HG02588 (cell line): ENCODE results near the gene ATP6V0A1.
"Not testable (repeated sequence)": the region's sequence is repeated elsewhere in the genome, so short reads cannot be mapped to it uniquely, and the experiment has no call there.

Experiments used
- ATAC-seq: cut with Tn5 transposase; IDR thresholded peaks from one replicate; pipeline ENCODE4 v1.9.1; 2021; ENCODE audit warnings: mild to moderate bottlenecking, moderate library complexity; ENCODE audit not compliant: unreplicated experiment

The ATP6V0A1 gene

DNA sequence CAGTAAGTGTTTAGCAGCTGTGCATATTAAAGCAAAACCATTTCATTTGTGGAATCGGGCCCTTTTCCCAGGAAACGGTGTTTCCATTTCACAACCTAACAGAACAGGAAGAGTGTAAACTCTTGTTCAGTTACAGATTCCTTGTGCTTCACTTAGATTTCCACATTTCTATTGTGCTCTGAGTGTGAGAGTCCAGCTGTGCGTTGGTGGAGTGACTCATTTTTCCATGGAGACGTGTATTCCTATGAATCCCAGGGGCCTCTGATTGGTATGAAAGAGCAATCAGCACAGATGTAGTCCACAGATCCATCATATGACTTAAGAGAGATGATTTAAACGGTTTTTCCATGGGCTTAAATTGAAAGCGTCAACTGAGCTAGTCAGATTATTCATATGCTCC, 22.3 kb upstream of the ATP6V0A1 start:
- ATAC-seq = no peak

DNA sequence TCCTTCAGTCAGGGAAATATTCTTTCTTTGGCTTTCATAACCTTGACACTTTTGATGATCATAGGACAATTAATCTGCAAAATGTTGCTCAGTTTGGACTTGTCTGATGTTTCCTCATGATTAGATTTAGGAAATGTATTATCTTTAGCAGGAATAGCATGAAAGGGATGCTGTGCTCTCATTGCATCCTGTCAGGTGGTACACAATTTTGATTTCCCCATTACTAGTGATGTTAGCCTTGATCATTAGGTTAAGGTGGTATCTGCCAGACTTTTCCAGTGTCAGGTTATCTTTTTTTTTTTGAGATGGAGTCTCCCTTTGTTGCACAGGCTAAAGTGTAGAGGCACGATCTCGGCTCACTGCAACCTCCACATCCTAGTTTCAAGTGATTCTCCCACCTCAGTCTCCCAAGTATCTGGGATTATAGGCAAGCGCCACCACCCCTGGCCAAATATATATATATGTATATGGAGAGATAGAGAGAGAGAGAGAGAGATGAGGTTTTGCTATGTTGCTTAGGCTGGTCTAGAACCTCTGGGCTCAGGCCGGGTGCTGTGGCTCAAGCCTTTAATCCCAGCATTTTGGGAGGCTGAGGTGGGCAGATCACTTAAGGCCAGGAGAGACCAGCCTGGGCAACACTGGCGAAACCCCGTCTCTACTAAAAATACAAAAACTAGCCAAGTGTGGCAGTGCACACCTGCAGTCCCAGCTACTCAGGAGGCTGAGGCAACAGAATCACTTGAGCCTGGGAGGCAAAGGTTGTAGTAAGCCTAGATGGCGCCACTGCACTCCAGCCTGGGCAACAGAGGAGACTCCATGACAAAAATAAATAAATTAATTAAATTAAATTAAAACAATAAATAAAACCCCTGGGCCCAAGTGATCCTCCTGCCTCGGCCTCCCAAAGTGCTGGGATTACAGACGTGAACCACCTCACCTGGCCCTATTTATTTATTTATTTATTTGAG, 19.8 kb upstream of the ATP6V0A1 start:
- ATAC-seq = no peak

DNA sequence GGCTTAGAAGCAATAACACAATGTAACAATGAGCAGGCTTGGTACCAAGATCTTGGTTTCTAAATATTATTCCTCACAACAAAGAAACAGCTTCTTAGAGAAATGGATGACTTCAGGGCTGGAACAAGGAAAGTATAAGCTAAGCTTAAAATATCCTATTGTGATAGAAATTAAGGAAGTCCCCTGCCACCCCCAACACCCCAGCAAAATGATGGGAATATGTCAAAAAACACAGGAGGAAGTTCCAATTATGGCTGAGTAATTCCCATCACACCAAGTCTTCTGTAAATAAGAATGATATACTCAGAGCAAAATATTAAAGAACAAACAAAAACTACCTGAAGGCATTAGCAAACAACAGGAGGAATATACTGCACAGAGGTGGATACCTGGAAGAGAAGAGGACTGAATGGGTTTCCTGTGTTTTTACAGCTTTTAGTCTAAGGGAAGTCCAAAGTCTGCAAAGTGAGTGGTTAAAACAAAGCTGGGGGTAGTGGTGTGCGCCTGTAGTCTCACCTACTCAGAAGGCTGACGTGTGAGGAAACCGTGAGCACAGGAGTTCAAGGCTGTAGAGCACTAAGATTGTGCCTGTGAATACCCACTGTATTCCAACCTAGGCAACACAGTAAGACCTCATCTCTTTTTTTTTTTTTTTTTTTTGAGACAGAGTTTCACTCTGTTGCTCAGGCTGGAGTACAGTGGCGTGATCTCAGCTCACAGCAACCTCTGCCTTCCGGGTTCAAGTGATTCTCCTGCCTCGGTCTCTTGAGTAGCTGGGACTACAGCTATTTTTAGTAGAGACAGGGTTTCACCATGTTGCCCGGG, 17.1 kb upstream of the ATP6V0A1 start:
- no peak for ATAC-seq

DNA sequence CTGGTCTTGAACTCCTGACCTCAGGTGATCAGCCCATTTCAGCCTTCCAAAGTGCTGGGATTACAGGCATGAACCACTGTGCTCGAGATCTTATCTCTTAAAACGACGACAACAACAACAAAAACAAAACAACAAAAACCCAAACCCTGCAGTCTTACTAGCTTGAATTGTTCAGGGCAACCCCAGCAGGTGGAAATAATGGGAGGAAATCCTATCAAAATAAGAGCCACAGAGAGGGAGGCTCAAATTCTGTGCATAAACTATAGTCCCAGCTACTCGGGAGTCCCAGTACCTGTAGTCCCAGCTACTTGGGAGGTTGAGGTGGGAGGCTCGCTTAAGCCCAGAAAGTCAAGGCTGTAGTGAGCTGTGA, 16.5 kb upstream of the ATP6V0A1 start:
- no peak for ATAC-seq

DNA sequence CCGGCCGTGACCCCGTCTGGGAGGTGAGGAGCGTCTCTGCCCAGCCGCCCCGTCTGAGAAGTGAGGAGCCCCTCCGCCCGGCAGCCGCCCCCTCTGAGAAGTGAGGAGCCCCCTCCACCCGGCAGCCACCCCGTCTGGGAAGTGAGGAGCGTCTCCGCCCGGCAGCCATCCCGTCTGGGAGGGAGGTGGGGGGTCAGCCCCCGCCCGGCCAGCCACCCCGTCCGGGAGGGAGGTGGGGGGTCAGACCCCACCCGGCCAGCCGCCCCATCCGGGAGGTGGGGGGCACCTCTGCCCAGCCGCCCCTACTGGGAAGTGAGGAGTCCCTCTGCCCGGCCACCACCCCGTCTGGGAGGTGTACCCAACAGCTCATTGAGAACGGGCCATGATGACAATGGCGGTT, 9.5 kb upstream of the ATP6V0A1 start:
- ATAC-seq = not testable (repeated sequence)

DNA sequence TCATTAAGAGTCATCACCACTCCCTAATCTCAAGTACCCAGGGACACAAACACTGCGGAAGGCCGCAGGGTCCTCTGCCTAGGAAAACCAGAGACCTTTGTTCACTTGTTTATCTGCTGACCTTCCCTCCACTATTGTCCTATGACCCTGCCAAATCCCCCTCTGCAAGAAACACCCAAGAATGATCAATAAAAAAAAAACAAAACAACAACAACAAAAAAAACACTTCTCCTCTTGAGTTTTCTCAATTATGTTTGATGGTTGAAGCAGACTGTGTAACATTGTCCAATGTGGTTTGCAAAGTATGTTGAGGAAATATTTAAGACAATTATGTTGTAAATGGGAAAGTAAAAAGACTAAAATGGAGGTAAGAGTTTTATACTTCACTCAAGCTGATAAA, 8.8 kb upstream of the ATP6V0A1 start:
- not testable (repeated sequence) for ATAC-seq

DNA sequence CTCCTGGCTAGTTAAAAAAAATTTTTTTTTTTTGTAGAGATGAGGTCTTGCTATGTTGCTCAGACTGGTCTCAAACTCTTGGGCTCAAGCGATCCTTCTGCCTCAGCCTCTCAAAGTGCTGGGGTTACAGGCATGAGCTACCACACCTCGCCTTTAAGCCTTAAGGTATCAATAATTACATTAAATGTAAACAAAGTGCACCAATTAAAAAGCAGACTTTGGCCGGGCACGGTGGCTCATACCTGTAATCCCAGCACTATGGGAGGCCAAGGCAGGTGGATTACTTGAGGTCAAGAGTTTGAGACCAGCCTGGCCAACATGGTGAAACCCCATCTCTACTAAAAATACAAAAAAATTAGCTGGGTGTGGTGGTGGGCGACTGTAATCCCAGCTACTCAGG, 7.4 kb upstream of the ATP6V0A1 start:
- not testable (repeated sequence) for ATAC-seq

DNA sequence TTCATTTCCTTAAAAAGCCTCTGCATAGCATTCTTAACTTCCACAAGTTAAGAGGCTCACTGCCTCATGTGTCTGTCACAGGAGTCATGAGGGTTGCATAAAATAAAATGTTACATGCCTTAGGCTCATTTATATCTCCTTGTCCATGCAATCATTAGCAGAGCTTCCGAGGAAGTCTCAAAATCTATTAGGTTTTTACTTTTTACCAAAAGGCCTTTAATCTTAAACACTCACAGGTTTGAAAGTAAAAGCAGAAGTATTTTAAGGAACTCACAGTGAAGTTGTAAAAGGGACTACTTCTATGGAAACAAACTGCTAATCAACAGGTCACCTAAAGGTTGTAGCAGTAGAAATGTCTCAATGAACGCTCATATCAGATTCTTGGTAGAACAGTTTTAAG, 5.2 kb upstream of the ATP6V0A1 start:
- no peak for ATAC-seq

DNA sequence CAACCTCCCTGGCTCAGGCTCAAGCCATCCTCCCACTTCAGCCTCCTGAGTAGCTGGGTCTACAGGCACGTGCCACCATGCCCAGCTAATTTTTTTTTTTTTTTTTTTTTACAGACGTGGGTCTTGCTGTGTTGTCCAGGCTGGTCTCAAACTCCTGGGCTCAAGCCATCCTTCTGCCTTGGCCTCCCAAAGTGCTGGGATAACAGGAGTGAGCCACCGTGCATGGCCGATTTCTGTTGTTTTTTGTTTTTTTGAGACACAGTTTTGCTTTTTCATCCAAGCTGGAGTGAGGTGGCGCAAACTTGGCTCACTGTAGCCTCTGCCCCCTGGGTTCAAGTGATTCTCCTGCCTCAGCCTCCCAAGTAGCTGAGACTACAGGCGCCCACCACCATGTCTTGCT, 3.7 kb upstream of the ATP6V0A1 start:
- ATAC-seq = not testable (repeated sequence)

DNA sequence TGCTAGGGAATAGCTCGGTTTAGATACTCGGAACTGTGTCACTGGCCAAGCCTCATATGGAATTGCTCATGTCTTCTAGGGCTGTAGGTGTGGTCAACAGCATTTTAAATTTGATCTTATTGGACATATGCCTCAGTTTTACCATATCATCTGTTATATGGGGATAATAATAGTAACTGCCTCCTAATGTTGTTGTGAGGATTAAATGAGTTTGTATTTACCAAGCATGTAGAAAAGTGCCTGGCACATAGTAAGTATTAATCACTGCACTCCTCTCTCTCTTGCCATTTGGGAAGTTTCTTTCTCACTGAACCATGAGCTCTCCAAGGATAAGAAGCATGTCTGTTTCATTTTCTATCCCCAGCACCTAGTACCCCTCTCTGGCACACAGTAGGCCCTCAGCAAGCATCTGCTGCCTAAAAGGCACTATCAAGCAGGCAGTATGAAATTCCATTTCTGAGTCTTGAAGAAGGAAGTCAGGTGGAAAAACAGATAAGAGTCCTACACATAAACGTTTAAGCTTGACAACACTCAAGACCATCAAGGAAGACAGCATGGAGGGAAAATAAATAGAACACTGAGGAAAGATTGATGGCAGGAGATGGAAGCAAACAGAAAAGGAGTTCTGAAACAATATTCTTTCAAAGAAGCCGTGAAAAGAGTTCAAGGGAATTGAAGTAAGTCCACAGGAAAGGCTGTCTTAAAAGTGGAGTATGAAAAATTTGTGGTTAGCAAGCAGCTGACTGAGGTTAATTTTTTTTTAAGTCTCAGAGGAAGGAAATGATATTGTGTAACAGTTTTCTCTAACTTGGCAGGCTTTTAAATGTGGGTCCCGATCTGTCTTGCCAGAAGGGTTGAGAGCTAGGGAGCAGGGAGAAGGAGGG, 2.2 kb upstream of the ATP6V0A1 start:
- ATAC-seq = no peak

DNA sequence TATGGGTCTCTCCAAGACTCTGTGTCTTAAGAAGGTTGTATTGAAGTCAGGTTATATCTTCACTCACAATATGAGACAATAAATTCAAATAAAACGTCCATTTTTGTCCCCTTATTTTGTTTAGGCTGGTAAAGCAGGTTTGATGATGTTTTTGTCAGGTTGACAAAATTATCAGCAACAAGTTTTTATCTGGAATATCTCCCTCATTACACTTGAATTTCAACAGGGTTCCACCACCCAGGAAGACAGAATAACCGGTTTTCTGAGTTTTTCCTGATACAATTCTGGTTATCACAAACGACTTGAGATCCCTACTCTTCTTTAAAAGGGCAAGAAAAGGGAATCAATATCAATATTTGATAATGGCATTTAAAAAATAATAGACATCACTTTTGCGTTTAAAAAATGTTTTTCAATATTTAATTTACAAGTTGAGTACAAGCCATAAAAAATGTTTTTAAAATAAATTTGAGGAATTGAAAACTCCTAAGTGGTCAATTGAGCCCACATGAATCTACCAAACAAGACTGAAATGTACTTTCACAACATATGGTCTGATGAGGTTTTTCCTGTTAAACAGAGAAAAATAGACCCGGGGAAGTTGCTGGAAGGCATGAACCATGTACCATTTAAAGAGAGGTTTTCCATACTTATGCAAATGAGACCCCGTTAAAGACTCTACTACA, 1.4 kb upstream of the ATP6V0A1 start:
- no peak for ATAC-seq

DNA sequence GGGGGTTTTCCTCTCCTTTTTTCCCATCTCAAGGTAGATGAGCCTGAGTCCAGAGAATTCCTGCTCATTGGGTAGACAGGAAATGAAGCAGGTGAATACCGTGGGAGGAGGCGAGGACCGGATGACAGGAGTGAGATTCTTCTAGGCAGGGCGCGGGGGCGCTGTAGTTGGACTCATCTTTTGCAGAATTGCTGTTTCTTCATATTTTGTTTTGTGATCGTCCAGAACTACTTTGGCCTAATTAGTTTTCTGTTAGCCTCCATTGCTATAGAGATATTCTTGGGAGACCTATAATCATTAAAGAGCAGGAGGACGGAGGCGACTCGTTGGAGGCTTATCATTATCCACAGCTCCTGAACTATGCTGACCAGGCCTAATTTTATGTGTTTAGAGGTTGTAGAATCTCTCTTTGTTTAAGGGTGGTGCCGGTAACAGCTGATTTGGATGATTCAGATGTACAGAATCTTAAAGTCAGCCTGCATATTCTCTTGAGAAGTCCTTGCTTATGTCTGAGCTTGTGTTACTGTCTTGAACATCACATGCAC, 650 bp downstream of the ATP6V0A1 start:
- ATAC-seq = no peak

DNA sequence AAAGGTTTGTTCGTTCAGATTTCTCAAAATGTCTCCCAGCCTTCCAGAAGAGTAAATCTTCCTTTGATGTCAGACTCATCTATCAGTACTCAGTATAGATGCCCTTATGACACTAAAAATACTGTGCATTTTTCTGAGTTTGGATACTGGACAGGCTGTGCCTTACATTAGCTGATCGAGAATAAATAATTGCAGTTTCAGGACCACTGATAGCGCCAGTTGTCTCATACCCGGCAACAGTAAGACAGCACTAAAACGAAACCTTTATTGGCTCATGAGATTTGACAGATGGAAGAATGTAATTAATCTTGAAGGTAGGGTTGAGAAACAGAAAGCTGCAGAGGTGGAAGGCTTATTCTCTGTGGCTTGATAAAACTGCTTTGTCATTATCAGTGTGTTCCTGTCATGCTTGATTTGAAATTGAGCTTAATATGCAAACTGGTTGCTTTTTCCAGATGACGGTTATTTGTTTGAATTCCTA, 1.2 kb downstream of the ATP6V0A1 start:
- no peak for ATAC-seq

DNA sequence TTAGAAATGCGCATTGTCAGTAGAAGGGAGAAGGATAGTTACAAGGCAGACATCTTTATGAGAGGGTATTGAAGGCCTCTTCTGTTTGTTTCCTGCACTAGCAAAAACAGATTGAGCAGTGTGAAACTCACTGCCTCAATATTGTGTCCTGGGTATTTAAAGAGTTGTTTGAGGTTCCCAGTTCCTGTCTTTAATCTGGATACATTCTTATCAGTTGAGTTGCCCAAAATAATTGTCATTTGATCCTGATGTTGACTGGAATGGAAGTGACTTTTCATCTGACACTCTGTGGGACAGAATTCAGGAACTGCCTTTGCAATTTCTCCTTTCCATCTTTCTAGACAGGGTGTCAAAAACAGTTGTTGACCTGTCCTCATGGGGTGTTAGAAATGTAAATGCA, 1.7 kb downstream of the ATP6V0A1 start:
- ATAC-seq = no peak

DNA sequence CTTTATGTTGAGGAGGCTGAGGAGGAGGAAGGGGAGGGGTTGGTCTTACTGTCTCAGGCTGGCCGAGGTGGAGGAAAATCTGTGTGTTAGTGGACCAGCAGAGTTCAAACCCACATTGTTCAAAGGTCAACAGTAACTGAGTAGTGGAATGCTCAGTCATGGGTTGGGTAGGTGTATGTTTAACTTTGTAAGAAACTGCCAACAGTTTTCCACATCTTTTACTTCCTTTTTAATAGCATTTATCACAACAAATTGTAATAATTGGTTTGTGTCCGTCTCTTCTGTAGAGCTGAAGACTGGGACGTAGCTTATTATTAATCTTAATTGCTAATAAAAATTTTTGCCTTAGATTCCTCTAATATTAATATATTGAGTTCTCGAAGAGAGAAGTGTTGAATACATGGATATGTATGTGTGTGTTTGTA, 5.3 kb downstream of the ATP6V0A1 start:
- ATAC-seq = no peak

DNA sequence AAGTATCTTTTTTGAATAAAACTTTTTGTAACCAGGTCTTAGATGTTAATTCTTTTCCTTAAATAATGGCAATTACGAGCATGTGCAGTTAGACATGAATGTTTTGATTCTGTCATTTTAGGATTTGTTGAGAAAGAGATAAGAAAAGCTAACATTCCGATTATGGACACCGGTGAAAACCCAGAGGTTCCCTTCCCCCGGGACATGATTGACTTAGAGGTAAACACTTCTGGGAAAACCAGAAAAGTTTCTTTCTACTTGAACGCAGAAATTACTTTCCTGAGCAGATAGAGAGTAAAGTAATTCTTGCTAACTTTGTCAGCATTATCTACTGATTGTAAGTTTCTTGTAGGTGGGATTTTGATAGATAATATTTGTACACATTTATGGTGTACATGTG, 9.2 kb downstream of the ATP6V0A1 start:
- no peak for ATAC-seq

DNA sequence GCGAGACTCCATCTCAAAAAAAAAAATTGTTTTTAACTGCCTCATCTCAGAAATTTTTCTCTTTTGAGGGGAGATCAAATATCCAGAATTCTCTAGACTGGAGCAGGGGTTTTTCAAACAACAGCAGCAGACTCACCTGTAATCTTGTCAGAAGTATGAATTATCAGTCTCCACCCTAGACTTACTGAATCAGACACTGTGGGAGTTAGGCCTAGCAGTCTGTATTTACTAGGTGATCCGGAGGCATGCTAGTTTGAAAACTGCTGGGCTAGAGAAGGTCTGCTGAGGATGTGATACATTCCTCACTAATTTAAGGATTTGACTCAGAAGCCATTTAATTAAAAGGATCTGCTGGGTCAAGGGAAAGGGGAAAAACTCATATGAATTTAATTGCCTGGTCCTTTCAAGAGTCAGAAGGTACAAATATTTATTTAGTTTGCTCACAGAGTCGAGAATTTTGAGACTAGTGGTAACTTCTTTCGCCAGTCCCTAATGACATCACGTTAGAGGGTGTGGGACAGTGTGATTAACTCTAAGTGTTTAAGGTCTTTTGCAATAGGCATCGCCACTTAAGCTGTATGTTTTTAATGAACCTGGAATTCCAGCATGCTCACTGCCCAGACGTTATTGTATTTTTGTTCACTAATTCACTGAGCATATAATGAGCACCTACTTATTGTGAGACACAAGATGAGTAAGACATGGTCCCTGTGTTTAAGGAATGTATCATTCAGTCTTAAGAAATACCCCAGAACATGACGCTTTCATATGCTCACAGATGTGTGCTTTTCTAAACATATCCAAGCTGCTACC, 14.2 kb downstream of the ATP6V0A1 start:
- ATAC-seq = no peak

DNA sequence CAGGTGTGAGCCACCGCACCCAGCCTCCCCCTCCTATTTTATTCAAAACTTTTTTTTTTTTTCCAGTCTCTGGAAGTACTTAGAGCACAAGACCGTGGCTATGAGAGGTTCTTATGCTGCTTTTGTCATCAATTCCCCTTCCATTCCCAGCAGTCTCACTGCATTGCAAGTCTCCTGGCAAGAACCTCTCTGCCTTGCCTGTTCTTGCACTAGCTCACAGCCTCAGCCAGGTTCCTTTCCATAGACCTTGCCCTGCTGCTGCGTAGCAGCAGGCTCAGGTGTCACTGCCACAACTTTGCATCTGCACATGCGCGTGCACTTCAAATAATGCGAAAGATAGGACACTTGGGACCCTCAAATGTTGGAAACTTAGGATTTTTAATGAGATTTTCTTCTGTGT, 15.6 kb downstream of the ATP6V0A1 start:
- no peak for ATAC-seq

DNA sequence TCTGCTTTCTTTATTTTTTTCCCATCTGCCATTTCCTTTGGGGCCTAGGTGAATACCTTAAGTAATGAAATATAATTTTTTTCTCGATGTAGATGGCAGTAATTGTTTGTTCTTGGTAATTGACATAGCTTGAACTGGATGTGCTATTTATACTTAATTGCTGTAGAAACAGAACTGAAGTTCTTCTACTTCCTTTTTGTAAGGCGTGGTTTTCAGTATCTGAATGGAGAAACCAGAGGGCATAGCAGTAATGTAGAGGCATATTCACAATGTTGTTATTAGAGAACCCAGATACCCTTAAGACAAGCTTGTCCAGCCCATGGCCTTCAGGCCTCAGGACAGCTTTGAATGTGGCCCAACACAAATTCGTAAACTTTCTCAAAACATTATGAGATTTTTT, 16.4 kb downstream of the ATP6V0A1 start:
- no peak for ATAC-seq
